Activated T-cell treated with anti-CD3 and anti-CD28 coated beads, Interleukin-2, amount 50 U/mL, for 72 hours (primary cell): Measurements from ENCODE around the gene MSMO1. TPM values are rescaled to one million over a fixed set of nuclear protein-coding genes. Genes with fewer than 3 reads are reported as not detected.
A peak's percentile ranks its signal among the peaks of the same experiment; 100 is the strongest.

Source experiments
- ATAC-seq, 2 donors: fragments of 150-1000 bp; cut with Tn5 transposase; replicated peaks in 1 of 2; 2 replicates each; pipeline ENCODE4 v1.10.0; 2021; ENCODE audit warnings: moderate library complexity in 2 of 2, mild to moderate bottlenecking in 1 of 2
- DNase-seq, 2 donors: peaks; one replicate each; pipeline ENCODE4 v3.0.0; 2021 to 2022; ENCODE audit warnings: mixed read lengths in 1 of 2
- H3K27ac Mint-ChIP-seq: one replicate; pipeline ENCODE4 v1.8.0; 2022; ENCODE audit warnings: mild to moderate bottlenecking, moderate library complexity, mixed read lengths
- H3K27me3 Mint-ChIP-seq: one replicate; pipeline ENCODE4 v1.8.0; 2022; ENCODE audit warnings: low read depth, mixed read lengths
- H3K36me3 Mint-ChIP-seq, 2 donors: one replicate each; pipeline ENCODE4 v1.8.0; 2022; ENCODE audit warnings: mixed read lengths in 2 of 2, mild to moderate bottlenecking in 1 of 2; ENCODE audit not compliant: insufficient read depth in 2 of 2
- H3K4me1 Mint-ChIP-seq: one replicate; pipeline ENCODE4 v1.8.0; 2022; ENCODE audit warnings: low read depth, mixed read lengths
- H3K4me3 Mint-ChIP-seq, 2 donors: one replicate each; pipeline ENCODE4 v1.8.0; 2022; ENCODE audit warnings: mild to moderate bottlenecking in 2 of 2, mixed read lengths in 2 of 2, moderate library complexity in 2 of 2
- H3K9me3 Mint-ChIP-seq, 2 donors: one replicate each; pipeline ENCODE4 v1.8.0; 2022; ENCODE audit warnings: mixed read lengths in 2 of 2
- total RNA-seq, 2 donors: library from RNA; stranded (reverse); gene quantifications; one replicate each; pipeline ENCODE4 v1.2.3, GENCODE V29; 2022

Gene MSMO1
- total RNA-seq, 2 donors from 2014 or later: 21.0 to 23.7 TPM

GRCh38 chr4:165301833-165302232, 25.6 kb upstream of the MSMO1 start:
- H3K9me3 Mint-ChIP-seq: no peaks in the 10 kb centered on the region
- peak overlapping the region; percentile 76 to 81 for H3K4me3 Mint-ChIP-seq
- H3K4me1 Mint-ChIP-seq: peaks cover 35% of the 10 kb centered on the region
- no peaks in the 10 kb centered on the region for H3K27me3 Mint-ChIP-seq
- peak overlapping the region; percentile 82 for H3K27ac Mint-ChIP-seq
- peaks cover 0 to 16% of the 10 kb centered on the region in 2 donors for H3K36me3 Mint-ChIP-seq
- ATAC-seq: peak; percentile 81 to 90
- peak in 1 of 2 donors; percentile 10 for DNase-seq

- Mint-ChIP-seq H3K27me3 (no peaks in the 10 kb centered on the region), H3K4me3 (peak overlapping the region in 1 of 2 donors; percentile 50), H3K27ac (no peak overlapping the region), H3K9me3 (no peaks in the 10 kb centered on the region), H3K36me3 (peaks cover 0 to 16% of the 10 kb centered on the region in 2 donors), H3K4me1 (peaks cover 35% of the 10 kb centered on the region)
- DNase-seq: no peak
- no peak for ATAC-seq
Measured at GRCh38 chr4:165302658-165303057, 24.8 kb upstream of the MSMO1 start.

- Mint-ChIP-seq H3K4me1 (no peaks in the 10 kb centered on the region), H3K4me3 (no peak overlapping the region), H3K27me3 (no peaks in the 10 kb centered on the region), H3K27ac (peak overlapping the region; percentile 86), H3K36me3 (peaks cover 3 to 9% of the 10 kb centered on the region in 2 donors), H3K9me3 (no peaks in the 10 kb centered on the region)
- no peak for ATAC-seq
- DNase-seq: no peak
Measured at GRCh38 chr4:165308166-165308565, 19.3 kb upstream of the MSMO1 start.

- H3K4me3 Mint-ChIP-seq: no peak overlapping the region
- H3K4me1 Mint-ChIP-seq: no peaks in the 10 kb centered on the region
- H3K9me3 Mint-ChIP-seq: no peaks in the 10 kb centered on the region
- no peak for ATAC-seq
- peaks cover 3 to 9% of the 10 kb centered on the region in 2 donors for H3K36me3 Mint-ChIP-seq
- DNase-seq: no peak
- H3K27ac Mint-ChIP-seq: no peak overlapping the region
- no peaks in the 10 kb centered on the region for H3K27me3 Mint-ChIP-seq
Measured at GRCh38 chr4:165308606-165309005, 18.9 kb upstream of the MSMO1 start.

GRCh38 chr4:165309456-165309855, 18.0 kb upstream of the MSMO1 start:
- Mint-ChIP-seq H3K9me3 (no peaks in the 10 kb centered on the region), H3K36me3 (peaks cover 3 to 15% of the 10 kb centered on the region in 2 donors), H3K27me3 (no peaks in the 10 kb centered on the region), H3K4me1 (no peaks in the 10 kb centered on the region), H3K27ac (no peak overlapping the region), H3K4me3 (no peak overlapping the region)
- no peak for DNase-seq
- no peak for ATAC-seq

GRCh38 chr4:165312506-165312905, 15.0 kb upstream of the MSMO1 start:
- Mint-ChIP-seq H3K9me3 (no peaks in the 10 kb centered on the region), H3K27ac (no peak overlapping the region), H3K27me3 (no peaks in the 10 kb centered on the region), H3K36me3 (peaks cover 3 to 21% of the 10 kb centered on the region in 2 donors), H3K4me3 (no peak overlapping the region), H3K4me1 (no peaks in the 10 kb centered on the region)
- ATAC-seq (peak in 1 of 2 donors; percentile 41), DNase-seq (no peak)

- Mint-ChIP-seq H3K27me3 (no peaks in the 10 kb centered on the region), H3K9me3 (no peaks in the 10 kb centered on the region), H3K27ac (no peak overlapping the region)
Measured at GRCh38 chr4:165319030-165319429, 8.4 kb upstream of the MSMO1 start.

GRCh38 chr4:165319509-165319908, 8.0 kb upstream of the MSMO1 start:
- Mint-ChIP-seq H3K9me3 (no peaks in the 10 kb centered on the region), H3K36me3 (peaks cover 2 to 12% of the 10 kb centered on the region in 2 donors), H3K27ac (no peak overlapping the region), H3K4me1 (no peaks in the 10 kb centered on the region), H3K4me3 (no peak overlapping the region), H3K27me3 (no peaks in the 10 kb centered on the region)
- DNase-seq (no peak), ATAC-seq (no peak)

More at GRCh38 chr4:165319030-165319429, 8.4 kb upstream of the MSMO1 start:
- ATAC-seq (no peak), DNase-seq (no peak)
- Mint-ChIP-seq H3K36me3 (peaks cover 2 to 17% of the 10 kb centered on the region in 2 donors), H3K4me1 (no peaks in the 10 kb centered on the region), H3K4me3 (no peak overlapping the region)

GRCh38 chr4:165324236-165324917, 3.1 kb upstream of the MSMO1 start:
- Mint-ChIP-seq H3K27ac (no peak overlapping the region), H3K9me3 (no peaks in the 10 kb centered on the region), H3K36me3 (peaks cover 2 to 7% of the 10 kb centered on the region in 2 donors), H3K27me3 (no peaks in the 10 kb centered on the region), H3K4me1 (no peaks in the 10 kb centered on the region), H3K4me3 (no peak overlapping the region)
- DNase-seq (no peak), ATAC-seq (no peak)

GRCh38 chr4:165324918-165325304, 2.6 kb upstream of the MSMO1 start:
- peaks cover 0 to 6% of the 10 kb centered on the region in 2 donors for H3K36me3 Mint-ChIP-seq
- no peaks in the 10 kb centered on the region for H3K9me3 Mint-ChIP-seq
- no peak for DNase-seq
- ATAC-seq: no peak
- no peak overlapping the region for H3K4me3 Mint-ChIP-seq
- no peaks in the 10 kb centered on the region for H3K27me3 Mint-ChIP-seq
- peak overlapping the region; percentile 81 for H3K27ac Mint-ChIP-seq
- H3K4me1 Mint-ChIP-seq: no peaks in the 10 kb centered on the region

GRCh38 chr4:165325732-165326512, 1.5 kb upstream of the MSMO1 start:
- Mint-ChIP-seq H3K4me1 (peaks cover 9% of the 10 kb centered on the region), H3K36me3 (peaks cover 4 to 10% of the 10 kb centered on the region in 2 donors), H3K4me3 (no peak overlapping the region), H3K27me3 (no peaks in the 10 kb centered on the region), H3K9me3 (no peaks in the 10 kb centered on the region), H3K27ac (peak overlapping the region; percentile 81)
- DNase-seq: peak; percentile 12 to 28
- ATAC-seq: no peak

- Mint-ChIP-seq H3K36me3 (peaks cover 8 to 17% of the 10 kb centered on the region in 2 donors), H3K27me3 (no peaks in the 10 kb centered on the region), H3K9me3 (no peaks in the 10 kb centered on the region), H3K27ac (peak overlapping the region; percentile 81), H3K4me3 (no peak overlapping the region), H3K4me1 (peaks cover 18% of the 10 kb centered on the region)
- DNase-seq: peak; percentile 12 to 32
- ATAC-seq: no peak
Measured at GRCh38 chr4:165326831-165327210, 648 bp upstream of the MSMO1 start.

- H3K4me3 Mint-ChIP-seq: no peak overlapping the region
- no peaks in the 10 kb centered on the region for H3K9me3 Mint-ChIP-seq
- no peaks in the 10 kb centered on the region for H3K27me3 Mint-ChIP-seq
- DNase-seq (no peak), ATAC-seq (no peak)
- H3K36me3 Mint-ChIP-seq: peaks cover 10 to 21% of the 10 kb centered on the region in 2 donors
- peaks cover 30% of the 10 kb centered on the region for H3K4me1 Mint-ChIP-seq
- H3K27ac Mint-ChIP-seq: no peak overlapping the region
Measured at GRCh38 chr4:165328101-165328425, 594 bp downstream of the MSMO1 start.
